ENCODE measurements around the gene ALPK3.

The ALPK3 gene

DNA sequence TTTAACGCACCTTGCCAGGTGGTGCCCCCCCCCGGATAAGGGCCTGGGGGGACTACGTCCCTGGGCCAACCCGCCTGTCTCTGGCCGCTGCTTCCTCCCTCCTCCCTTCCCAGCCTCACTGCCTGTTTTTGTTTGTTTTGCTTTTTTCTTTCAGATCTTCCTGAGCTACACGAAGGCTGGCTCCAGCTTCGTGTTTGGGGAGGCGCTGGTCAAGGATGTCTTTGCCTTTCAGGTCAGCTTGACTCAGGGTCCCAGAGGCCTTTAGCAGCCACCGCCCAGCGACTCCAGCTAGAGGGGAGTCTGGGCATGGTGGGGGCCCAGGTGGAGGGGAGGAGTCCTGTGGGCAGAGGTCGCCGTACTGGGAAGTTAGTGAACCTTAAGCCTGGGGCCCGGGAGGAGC, 91.4 kb downstream of the ALPK3 start:
- H3K27ac ChIP-seq: no peak overlapping the region
- TF ChIP-seq ZFX (IDR thresholded peaks at IDR 0.05): no peak
- TF ChIP-seq, protein P1, sequence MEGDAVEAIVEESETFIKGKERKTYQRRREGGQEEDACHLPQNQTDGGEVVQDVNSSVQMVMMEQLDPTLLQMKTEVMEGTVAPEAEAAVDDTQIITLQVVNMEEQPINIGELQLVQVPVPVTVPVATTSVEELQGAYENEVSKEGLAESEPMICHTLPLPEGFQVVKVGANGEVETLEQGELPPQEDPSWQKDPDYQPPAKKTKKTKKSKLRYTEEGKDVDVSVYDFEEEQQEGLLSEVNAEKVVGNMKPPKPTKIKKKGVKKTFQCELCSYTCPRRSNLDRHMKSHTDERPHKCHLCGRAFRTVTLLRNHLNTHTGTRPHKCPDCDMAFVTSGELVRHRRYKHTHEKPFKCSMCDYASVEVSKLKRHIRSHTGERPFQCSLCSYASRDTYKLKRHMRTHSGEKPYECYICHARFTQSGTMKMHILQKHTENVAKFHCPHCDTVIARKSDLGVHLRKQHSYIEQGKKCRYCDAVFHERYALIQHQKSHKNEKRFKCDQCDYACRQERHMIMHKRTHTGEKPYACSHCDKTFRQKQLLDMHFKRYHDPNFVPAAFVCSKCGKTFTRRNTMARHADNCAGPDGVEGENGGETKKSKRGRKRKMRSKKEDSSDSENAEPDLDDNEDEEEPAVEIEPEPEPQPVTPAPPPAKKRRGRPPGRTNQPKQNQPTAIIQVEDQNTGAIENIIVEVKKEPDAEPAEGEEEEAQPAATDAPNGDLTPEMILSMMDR (conservative IDR thresholded peaks at IDR 0.05): no peak

DNA sequence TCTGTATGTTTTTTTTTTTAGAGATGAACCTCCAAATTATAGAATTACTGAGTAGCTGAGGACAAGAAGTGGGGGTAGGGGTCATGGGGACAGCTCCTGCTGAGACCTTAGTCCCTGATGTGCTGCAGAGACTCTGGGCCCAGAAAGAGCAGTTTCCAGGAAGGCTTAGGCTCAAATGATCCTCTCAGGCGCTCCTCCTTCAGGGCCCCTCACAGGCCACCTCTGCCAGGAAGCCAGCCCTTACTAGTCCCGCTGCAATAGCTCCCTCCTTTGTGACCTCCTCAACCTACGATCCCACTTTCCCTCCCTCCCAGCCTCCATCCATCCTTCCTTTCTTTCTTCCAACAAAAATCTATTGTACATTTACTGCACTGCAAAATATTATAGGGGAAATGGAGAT, 91.9 kb downstream of the ALPK3 start:
- TF ChIP-seq ZFX (IDR thresholded peaks at IDR 0.05): no peak
- TF ChIP-seq, protein P1 (conservative IDR thresholded peaks at IDR 0.05): no peak
- no peak overlapping the region for H3K27ac ChIP-seq

DNA sequence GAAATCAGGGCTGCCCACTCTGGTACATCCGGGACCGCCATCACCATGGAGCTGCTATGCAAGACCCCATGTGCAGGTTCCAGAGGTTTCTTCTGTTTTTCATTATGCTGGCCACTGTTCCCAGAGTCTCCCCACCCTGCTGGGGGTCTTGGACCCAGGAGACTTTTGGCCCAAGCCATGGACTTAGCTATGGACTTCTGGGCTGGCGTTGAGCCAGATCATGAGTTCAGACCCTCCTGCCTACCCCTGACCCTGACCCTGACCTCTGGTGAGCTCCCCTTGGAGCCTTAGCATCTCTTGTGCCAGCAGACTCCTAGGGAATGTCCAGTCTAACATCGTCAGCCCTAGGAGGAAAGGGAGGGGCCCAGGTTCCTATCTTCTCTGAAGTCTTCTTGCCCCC, 92.6 kb downstream of the ALPK3 start:
- TF ChIP-seq ZFX (IDR thresholded peaks at IDR 0.05): no peak
- TF ChIP-seq, protein P1 (conservative IDR thresholded peaks at IDR 0.05): no peak

DNA sequence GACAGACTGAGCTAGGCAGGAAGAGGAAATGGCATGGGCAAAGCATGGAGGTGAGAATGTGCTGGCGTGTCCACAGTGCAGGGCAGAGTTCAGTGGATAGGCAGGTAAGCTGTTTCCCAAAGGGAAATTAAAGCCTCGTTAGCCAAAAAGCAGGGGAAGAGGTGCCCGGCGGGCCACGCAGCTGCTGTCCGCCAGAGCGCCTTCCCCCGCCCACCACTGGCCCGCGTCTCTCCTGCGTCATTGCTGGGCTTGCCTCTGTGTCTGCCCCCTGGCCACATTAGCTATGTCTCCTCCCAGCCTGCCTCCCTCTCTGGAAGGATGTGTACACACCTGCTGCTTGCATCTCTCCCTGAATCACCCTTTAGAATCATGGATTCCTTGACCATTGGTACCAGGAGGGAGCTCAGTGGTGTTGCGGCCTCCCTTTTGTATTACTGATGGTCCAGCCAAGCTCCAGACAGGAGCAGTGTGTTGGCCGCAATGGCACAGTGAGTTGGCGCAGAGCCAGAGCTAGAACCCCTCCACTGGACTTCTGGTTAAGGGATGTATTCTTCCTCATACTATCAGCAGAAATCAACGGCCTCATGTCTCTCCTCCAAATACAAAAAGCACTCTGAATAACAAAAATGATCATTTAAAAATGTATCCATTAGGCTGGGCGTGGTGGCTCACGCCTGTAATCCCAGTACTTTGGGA, 93.9 kb downstream of the ALPK3 start:
- TF ChIP-seq ZFX (IDR thresholded peaks at IDR 0.05): no peak
- H3K27ac ChIP-seq: no peak overlapping the region

More for the DNA sequence above, 92.6 kb downstream of the ALPK3 start:
- H3K27ac ChIP-seq: no peak overlapping the region

DNA sequence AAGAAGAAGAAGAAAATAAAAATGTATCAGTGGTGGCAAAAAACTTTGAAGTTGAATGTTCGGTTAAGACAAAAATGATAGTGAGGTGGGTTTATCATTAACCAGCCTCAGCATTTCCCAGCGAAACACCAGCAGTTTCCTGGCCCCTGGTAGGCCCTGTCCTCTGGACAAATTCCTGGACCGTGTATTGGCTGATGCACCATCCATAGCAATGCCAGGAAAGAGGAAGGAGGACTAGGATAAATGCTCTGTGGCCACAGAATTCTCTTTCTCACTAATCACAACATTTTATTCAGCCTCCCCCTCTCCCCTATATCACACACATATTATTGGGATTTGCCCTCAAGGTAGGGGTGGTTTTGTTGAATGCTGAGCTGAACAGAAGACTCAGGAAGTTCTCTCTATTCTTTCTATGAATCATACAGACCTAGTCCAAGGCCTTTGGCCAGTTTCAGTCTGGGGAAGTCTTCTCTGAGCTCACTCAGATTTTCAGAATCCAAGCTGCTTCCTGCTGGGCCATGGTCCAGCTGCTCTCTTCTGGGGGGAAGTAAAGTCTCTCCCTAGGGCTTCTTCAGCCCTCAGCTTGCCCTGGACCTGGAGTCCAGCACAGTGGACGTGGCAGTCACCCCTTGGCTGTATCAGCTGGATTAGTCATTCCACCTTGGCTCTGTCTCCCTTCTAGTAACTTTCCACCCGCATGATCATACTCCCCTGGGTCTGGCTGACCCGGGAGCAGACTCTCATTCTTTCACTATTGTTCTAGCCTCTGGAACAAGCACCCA, 94.9 kb downstream of the ALPK3 start:
- peak overlapping the region; percentile 24 for H3K27ac ChIP-seq
- TF ChIP-seq, protein P1 (conservative IDR thresholded peaks at IDR 0.05): no peak
- TF ChIP-seq ZFX (IDR thresholded peaks at IDR 0.05): no peak

DNA sequence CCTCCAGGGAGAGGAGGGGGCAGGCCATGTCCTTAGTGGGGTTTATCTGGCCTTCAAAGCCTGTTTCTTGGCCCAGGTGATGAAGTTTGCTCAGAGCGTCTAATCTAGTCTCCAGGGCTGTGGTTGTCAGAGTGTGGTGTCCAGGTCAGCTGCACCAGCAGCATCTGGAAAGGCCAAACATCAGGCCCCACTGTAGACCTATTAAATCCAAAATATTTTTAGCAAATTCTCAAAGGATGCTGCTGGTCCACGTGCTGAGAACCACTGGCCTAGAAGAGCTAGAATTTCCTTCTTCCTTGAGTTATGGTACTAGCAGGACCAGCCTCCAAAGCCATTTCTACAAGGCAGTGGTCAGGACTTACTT, 96.2 kb downstream of the ALPK3 start:
- H3K27ac ChIP-seq: no peak overlapping the region
- TF ChIP-seq, protein P1 (conservative IDR thresholded peaks at IDR 0.05): no peak
- TF ChIP-seq ZFX (IDR thresholded peaks at IDR 0.05): no peak

DNA sequence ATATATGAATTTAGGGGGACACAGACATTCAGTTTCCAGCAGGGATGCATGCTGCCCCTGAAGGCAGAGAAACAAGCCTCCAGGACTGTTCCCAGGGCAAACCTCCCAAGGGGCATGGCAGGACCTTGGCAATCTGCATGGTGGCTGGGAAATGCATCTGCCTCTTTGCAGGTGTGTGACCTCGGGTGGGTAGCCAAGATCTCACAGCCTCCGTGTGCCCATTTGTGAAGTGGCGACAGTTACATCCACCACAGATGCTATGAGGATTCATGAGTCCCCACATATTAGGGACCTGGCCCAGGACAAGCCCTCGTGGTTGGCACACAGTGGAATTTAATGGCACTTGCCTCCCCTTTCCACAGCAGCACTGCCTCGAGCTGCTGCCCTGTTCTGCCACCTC, 97.2 kb downstream of the ALPK3 start:
- peak overlapping the region; percentile 63 for H3K27ac ChIP-seq
- no peak for TF ChIP-seq ZFX (IDR thresholded peaks at IDR 0.05)
- TF ChIP-seq, protein P1 (conservative IDR thresholded peaks at IDR 0.05): no peak

Data from C4-2B (cell line).